ENCODE data around the gene GADD45GIP1.

- no peak for TF ChIP-seq EZH2 (IDR thresholded peaks at IDR 0.05; ENCODE audit: borderline replicate concordance, insufficient read depth, low read depth, low read length, poor library complexity, severe bottlenecking)
- TF ChIP-seq CTCF (IDR thresholded peaks at IDR 0.05) = no peak
These were observed 36.5 kb upstream of the GADD45GIP1 start for GRCh38 chr19:12993562-12993961.

Data from B cell (primary cell).